DND-41 (cell line): ENCODE data around the gene CDH10.

Experiments used
- EZH2 ChIP-seq: IDR thresholded peaks from 3 replicates; pipeline ENCODE4 v1.6.1; 2012; ENCODE audit warnings: borderline replicate concordance, low read depth, mild to moderate bottlenecking, moderate library complexity, low read length, inconsistent platforms; ENCODE audit not compliant: severe bottlenecking
- TF ChIP-seq, protein P1 (sequence below): IDR thresholded peaks from 2 replicates; pipeline ENCODE4 v1.5.1; 2012; ENCODE audit warnings: borderline replicate concordance, low read length, moderate library complexity, mild to moderate bottlenecking; ENCODE audit not compliant: poor library complexity, severe bottlenecking; ENCODE audit errors: extremely low read depth

DNA sequence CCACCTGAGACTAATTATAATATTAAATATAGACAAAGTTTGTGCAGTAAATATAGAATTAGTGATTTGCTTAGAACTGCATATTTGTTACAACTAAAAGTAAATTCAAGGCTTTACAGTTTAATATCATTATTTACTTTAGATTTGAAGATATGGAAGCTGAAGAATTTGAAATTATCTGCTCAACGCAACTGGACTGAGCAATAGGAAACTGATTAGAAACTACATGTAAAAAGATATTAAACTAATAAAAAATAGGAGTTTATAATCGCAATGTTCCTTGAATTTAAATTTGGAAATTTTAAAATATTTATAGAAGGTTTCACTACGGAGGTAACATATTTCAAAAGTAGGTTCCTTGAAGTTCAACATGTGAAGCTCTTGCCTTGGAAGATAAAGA is 55.2 kb downstream of the CDH10 start:
- TF ChIP-seq, protein P1, sequence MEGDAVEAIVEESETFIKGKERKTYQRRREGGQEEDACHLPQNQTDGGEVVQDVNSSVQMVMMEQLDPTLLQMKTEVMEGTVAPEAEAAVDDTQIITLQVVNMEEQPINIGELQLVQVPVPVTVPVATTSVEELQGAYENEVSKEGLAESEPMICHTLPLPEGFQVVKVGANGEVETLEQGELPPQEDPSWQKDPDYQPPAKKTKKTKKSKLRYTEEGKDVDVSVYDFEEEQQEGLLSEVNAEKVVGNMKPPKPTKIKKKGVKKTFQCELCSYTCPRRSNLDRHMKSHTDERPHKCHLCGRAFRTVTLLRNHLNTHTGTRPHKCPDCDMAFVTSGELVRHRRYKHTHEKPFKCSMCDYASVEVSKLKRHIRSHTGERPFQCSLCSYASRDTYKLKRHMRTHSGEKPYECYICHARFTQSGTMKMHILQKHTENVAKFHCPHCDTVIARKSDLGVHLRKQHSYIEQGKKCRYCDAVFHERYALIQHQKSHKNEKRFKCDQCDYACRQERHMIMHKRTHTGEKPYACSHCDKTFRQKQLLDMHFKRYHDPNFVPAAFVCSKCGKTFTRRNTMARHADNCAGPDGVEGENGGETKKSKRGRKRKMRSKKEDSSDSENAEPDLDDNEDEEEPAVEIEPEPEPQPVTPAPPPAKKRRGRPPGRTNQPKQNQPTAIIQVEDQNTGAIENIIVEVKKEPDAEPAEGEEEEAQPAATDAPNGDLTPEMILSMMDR, result no peak
- TF ChIP-seq EZH2, result no peak
